Ramos (cell line): ENCODE results near the gene TUBA4B.

Experiments used
- in situ Hi-C: fragments of 300-500 bp; cut with MboI; formaldehyde crosslinking; loops from one replicate; pipeline ENCODE4 v1.14.3; 2022; ENCODE audit warnings: low sequenced_read_pairs; ENCODE audit not compliant: unreplicated experiment

The TUBA4B gene

GRCh38 chr2:219218217-219218731, 34.8 kb upstream of the TUBA4B start:
- in situ Hi-C loops: no loop called here

- in situ Hi-C loops: no loop called here
These were observed 34.0 kb upstream of the TUBA4B start, which contains the start of gene ABCB6 for GRCh38 chr2:219218732-219219701. ABCB6 (minus strand) TSS chr2:219218958; CDS start chr2:219218673, 285 bp downstream.

GRCh38 chr2:219219784-219220532, 33.1 kb upstream of the TUBA4B start:
- in situ Hi-C loops: no loop called here

GRCh38 chr2:219220652-219221402, 32.2 kb upstream of the TUBA4B start:
- in situ Hi-C loops: no loop called here

GRCh38 chr2:219221957-219222518, 31.0 kb upstream of the TUBA4B start:
- in situ Hi-C loops: no loop called here

GRCh38 chr2:219223831-219224610, 29.0 kb upstream of the TUBA4B start:
- in situ Hi-C loops: no loop called here

- in situ Hi-C loops: no loop called here
These were observed 27.7 kb upstream of the TUBA4B start for GRCh38 chr2:219225350-219225749.

GRCh38 chr2:219228041-219228910, 24.8 kb upstream of the TUBA4B start:
- in situ Hi-C loops: no loop called here

GRCh38 chr2:219228911-219229304, 24.1 kb upstream of the TUBA4B start:
- in situ Hi-C loops: no loop called here

- in situ Hi-C loops: no loop called here
These were observed 23.6 kb upstream of the TUBA4B start, which contains the start of the genes ANKZF1 and ATG9A for GRCh38 chr2:219229305-219230058. ANKZF1 (plus strand) TSS chr2:219229806; CDS start chr2:219230258, 452 bp downstream. ATG9A (minus strand) TSS chr2:219229636; CDS start chr2:219228024, 1,612 bp downstream.

- in situ Hi-C loops: no loop called here
These were observed 22.9 kb upstream of the TUBA4B start for GRCh38 chr2:219230059-219230540.

- in situ Hi-C loops: no loop called here
These were observed 18.7 kb upstream of the TUBA4B start for GRCh38 chr2:219234331-219234730.

GRCh38 chr2:219243291-219243761, 9.7 kb upstream of the TUBA4B start:
- in situ Hi-C loops: no loop called here

GRCh38 chr2:219244789-219245147, 8.3 kb upstream of the TUBA4B start:
- in situ Hi-C loops: loop anchor here (5.0 kb wide), 1 partner anchor 48 kb away; no protein-coding TSS in a partner anchor

GRCh38 chr2:219245148-219245898, 7.7 kb upstream of the TUBA4B start, which contains the start of the genes GLB1L and STK16:
GLB1L (minus strand) TSS chr2:219245444; CDS start chr2:219243573, 1,871 bp downstream.
STK16 (plus strand) TSS chr2:219245479; CDS start chr2:219246000, 521 bp downstream.
- in situ Hi-C loops: loop anchor here (5.0 kb wide), 1 partner anchor 47 kb away; no protein-coding TSS in a partner anchor

GRCh38 chr2:219245899-219246230, 7.2 kb upstream of the TUBA4B start:
- in situ Hi-C loops: loop anchor here (5.0 kb wide), 1 partner anchor 46 kb away; no protein-coding TSS in a partner anchor
